Tibial artery (tissue), 4 donors: ENCODE results near the gene PKIB.
A peak's percentile ranks its signal among the peaks of the same experiment; 100 is the strongest.

Experiments
- DNase-seq, 2 donors: peaks; one replicate each; pipeline ENCODE4 v3.0.0-alpha.2; 2019
- H3K27ac ChIP-seq, 2 donors: fragments of 200-600 bp; sonication (generic) in 1 of 2; 1 replicate in 1 of 2; 2 replicates in 1 of 2; pipeline ENCODE4 v1.5.1; 2018 to 2019; ENCODE audit warnings: mild to moderate bottlenecking in 1 of 2
- H3K27me3 ChIP-seq, 2 donors: fragments of 200-600 bp; sonication (generic) in 1 of 2; one replicate each; pipeline versions ENCODE4 v1.5.1 to v1.6.0; 2016 to 2019
- H3K36me3 ChIP-seq, 3 donors: fragments of 200-600 bp; sonication (generic) in 2 of 3; one replicate each; pipeline ENCODE4 v1.5.1; 2016 to 2019; ENCODE audit warnings: mild to moderate bottlenecking in 2 of 3
- H3K4me1 ChIP-seq, 4 donors: fragments of 200-600 bp; sonication (generic) in 2 of 4; 1 replicate in 3 of 4; 2 replicates in 1 of 4; pipeline ENCODE4 v1.5.1; 2016 to 2019
- H3K4me3 ChIP-seq, 2 donors: fragments of 200-600 bp; sonication (generic) in 1 of 2; 1 replicate in 1 of 2; 2 replicates in 1 of 2; pipeline ENCODE4 v1.5.1; 2018 to 2019; ENCODE audit warnings: mild to moderate bottlenecking in 2 of 2
- H3K9me3 ChIP-seq, 3 donors: fragments of 200-600 bp; sonication (generic) in 1 of 3; one replicate each; pipeline ENCODE4 v1.5.1; 2016 to 2019
- intact Hi-C: fragments of 100-400 bp; cut with DNase I; formaldehyde crosslinking; loops from one replicate; pipeline ENCODE4 v1.15.0; 2023; ENCODE audit warnings: low total_unique reads
- TF ChIP-seq, protein P1 (sequence below), 2 experiments: fragments of 200-600 bp in 1 of 2; fragments of 450-650 bp in 1 of 2; IDR thresholded peaks; one replicate each; pipeline ENCODE4 v1.5.1; 2017 to 2019; ENCODE audit warnings: antibody characterized with exemption in 2 of 2, mild to moderate bottlenecking in 1 of 2, moderate library complexity in 1 of 2

Gene PKIB

GRCh38 chr6:122609881-122610689 is at the start of gene PKIB:
Gene PKIB (plus strand): TSS chr6:122610405. CDS start chr6:122717795, 107,390 bp downstream.
- Histone ChIP-seq H3K4me3 (peak within 1 kb of the TSS; percentile 52 to 69), H3K4me1 (peaks cover 0 to 21% (median 14%) of the 10 kb centered on the region in 4 donors), H3K9me3 (no peaks in the 10 kb centered on the region), H3K27me3 (no peaks in the 10 kb centered on the region), H3K36me3 (no peaks in the 10 kb centered on the region), H3K27ac (peak within 1 kb of the TSS in 1 of 2 donors; percentile 16)
- intact Hi-C loops, result no loop called here
- TF ChIP-seq, protein P1, sequence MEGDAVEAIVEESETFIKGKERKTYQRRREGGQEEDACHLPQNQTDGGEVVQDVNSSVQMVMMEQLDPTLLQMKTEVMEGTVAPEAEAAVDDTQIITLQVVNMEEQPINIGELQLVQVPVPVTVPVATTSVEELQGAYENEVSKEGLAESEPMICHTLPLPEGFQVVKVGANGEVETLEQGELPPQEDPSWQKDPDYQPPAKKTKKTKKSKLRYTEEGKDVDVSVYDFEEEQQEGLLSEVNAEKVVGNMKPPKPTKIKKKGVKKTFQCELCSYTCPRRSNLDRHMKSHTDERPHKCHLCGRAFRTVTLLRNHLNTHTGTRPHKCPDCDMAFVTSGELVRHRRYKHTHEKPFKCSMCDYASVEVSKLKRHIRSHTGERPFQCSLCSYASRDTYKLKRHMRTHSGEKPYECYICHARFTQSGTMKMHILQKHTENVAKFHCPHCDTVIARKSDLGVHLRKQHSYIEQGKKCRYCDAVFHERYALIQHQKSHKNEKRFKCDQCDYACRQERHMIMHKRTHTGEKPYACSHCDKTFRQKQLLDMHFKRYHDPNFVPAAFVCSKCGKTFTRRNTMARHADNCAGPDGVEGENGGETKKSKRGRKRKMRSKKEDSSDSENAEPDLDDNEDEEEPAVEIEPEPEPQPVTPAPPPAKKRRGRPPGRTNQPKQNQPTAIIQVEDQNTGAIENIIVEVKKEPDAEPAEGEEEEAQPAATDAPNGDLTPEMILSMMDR (IDR thresholded peaks at IDR 0.05), result peak; percentile 9 to 37
- peak; percentile 62 to 80 for DNase-seq

- no peaks in the 10 kb centered on the region for H3K27me3 ChIP-seq
- H3K9me3 ChIP-seq, result peaks cover 0 to 6% (median 0%) of the 10 kb centered on the region in 3 donors
- DNase-seq, result no peak
- H3K36me3 ChIP-seq, result no peaks in the 10 kb centered on the region
- no peak overlapping the region for H3K27ac ChIP-seq
- intact Hi-C loops, result no loop called here
- no peak overlapping the region for H3K4me3 ChIP-seq
- TF ChIP-seq, protein P1 (IDR thresholded peaks at IDR 0.05), result no peak
- no peaks in the 10 kb centered on the region for H3K4me1 ChIP-seq
These were observed 46.7 kb upstream of the PKIB start for GRCh38 chr6:122563364-122564052.

DNA sequence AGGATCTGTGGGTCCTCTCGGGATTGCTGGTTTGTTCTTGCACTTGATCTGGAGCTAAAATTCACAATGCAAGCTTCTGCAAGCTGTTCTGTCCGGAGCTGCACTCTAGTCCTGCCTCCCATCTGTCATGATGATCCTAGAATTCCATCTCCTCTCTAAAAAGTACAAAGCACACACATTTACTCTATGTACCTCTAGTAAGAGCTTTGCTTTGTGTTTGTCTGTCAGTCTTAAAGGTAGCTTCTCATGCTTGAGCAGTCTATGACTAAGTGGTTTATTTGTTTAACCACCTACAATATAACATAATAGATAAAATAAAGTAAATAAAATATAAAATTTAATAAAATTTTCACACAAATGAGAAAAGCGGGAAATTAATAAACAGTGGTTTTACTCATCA is 46.0 kb upstream of the PKIB start:
- intact Hi-C loops, result no loop called here
- Histone ChIP-seq H3K36me3 (no peaks in the 10 kb centered on the region), H3K4me3 (no peak overlapping the region), H3K9me3 (peaks cover 0 to 6% (median 0%) of the 10 kb centered on the region in 3 donors), H3K27me3 (no peaks in the 10 kb centered on the region), H3K27ac (no peak overlapping the region), H3K4me1 (no peaks in the 10 kb centered on the region)
- TF ChIP-seq, protein P1 (IDR thresholded peaks at IDR 0.05), result no peak
- no peak for DNase-seq

- Histone ChIP-seq H3K4me1 (no peaks in the 10 kb centered on the region), H3K36me3 (no peaks in the 10 kb centered on the region), H3K27ac (no peak overlapping the region), H3K27me3 (no peaks in the 10 kb centered on the region), H3K9me3 (peaks cover 0 to 6% (median 0%) of the 10 kb centered on the region in 3 donors), H3K4me3 (no peak overlapping the region)
- intact Hi-C loops, result no loop called here
- TF ChIP-seq, protein P1 (IDR thresholded peaks at IDR 0.05), result no peak
- DNase-seq, result no peak
These were observed 44.5 kb upstream of the PKIB start for GRCh38 chr6:122565708-122566107.

DNA sequence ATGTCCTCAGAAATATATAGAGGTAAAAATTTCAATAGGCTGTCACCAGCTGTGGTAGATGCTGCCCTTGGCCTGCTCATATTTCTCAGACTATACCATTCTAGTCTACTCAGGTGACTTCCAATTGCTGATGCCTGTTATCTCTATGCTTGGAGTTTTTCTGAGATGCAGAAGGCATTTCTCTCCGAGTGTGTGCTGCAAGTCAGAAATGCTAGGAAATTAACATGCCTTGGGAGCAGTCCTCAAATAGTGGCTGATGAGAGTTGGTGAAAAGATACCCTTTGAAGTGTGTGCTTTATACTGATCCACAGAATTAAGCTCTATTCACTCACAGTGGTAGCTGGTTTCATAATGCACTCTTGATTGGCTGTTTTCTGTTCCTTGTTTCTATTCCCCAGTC is 43.2 kb upstream of the PKIB start:
- intact Hi-C loops, result no loop called here
- Histone ChIP-seq H3K27me3 (no peaks in the 10 kb centered on the region), H3K4me1 (no peaks in the 10 kb centered on the region), H3K4me3 (no peak overlapping the region), H3K36me3 (no peaks in the 10 kb centered on the region), H3K27ac (no peak overlapping the region), H3K9me3 (peaks cover 0 to 5% (median 0%) of the 10 kb centered on the region in 3 donors)
- DNase-seq, result no peak
- TF ChIP-seq, protein P1 (IDR thresholded peaks at IDR 0.05), result no peak
